MM.1S (cell line): ENCODE results near the gene SIPA1.

Experiments used
- DNase-seq: peaks from one replicate; pipeline ENCODE4 v3.0.0-alpha.2; 2015
- H2AFZ ChIP-seq: fragments of 300-600 bp; sonication (generic); 2 replicates; pipeline ENCODE4 v1.6.0; 2016; ENCODE audit warnings: antibody characterized with exemption, low read length
- H3F3A ChIP-seq: fragments of 300-600 bp; sonication (generic); 2 replicates; pipeline ENCODE4 v1.6.1; 2016; ENCODE audit warnings: mild to moderate bottlenecking, antibody characterized with exemption, low read length, moderate library complexity, mixed read lengths; ENCODE audit not compliant: insufficient read depth
- H3K27ac ChIP-seq: fragments of 300-600 bp; sonication (generic); 2 replicates; pipeline ENCODE4 v1.5.1; 2016; ENCODE audit warnings: mild to moderate bottlenecking, low read length
- H3K27me3 ChIP-seq: fragments of 300-600 bp; sonication (generic); replicated peaks from 2 replicates; pipeline ENCODE4 v1.6.0; 2016; ENCODE audit warnings: low read length; ENCODE audit not compliant: insufficient read depth
- H3K36me3 ChIP-seq: fragments of 300-600 bp; sonication (generic); replicated peaks from 2 replicates; pipeline ENCODE4 v1.6.1; 2016; ENCODE audit warnings: mild to moderate bottlenecking, low read length, mixed read lengths; ENCODE audit not compliant: insufficient read depth
- H3K4me1 ChIP-seq: fragments of 300-600 bp; sonication (generic); 2 replicates; pipeline ENCODE4 v1.6.1; 2016; ENCODE audit warnings: low read length, mixed read lengths
- H3K4me2 ChIP-seq: fragments of 300-600 bp; sonication (generic); 2 replicates; pipeline ENCODE4 v1.6.0; 2016; ENCODE audit warnings: low read depth, low read length
- H3K4me3 ChIP-seq: fragments of 300-600 bp; sonication (generic); 2 replicates; pipeline ENCODE4 v1.5.1; 2016; ENCODE audit warnings: low read length, mixed read lengths
- H3K79me2 ChIP-seq: fragments of 300-600 bp; sonication (generic); 2 replicates; pipeline ENCODE4 v1.6.1; 2016; ENCODE audit warnings: mixed run types, low read length, mixed read lengths
- H3K9ac ChIP-seq: fragments of 300-600 bp; sonication (generic); 2 replicates; pipeline ENCODE4 v1.6.1; 2016; ENCODE audit warnings: low read length, mixed read lengths
- H3K9me2 ChIP-seq: fragments of 300-600 bp; sonication (generic); replicated peaks from 2 replicates; pipeline ENCODE4 v1.6.1; 2016; ENCODE audit warnings: mild to moderate bottlenecking, low read length, mixed read lengths; ENCODE audit not compliant: insufficient read depth
- H3K9me3 ChIP-seq: fragments of 300-600 bp; sonication (generic); replicated peaks from 2 replicates; pipeline ENCODE4 v1.6.1; 2016; ENCODE audit warnings: mild to moderate bottlenecking, low read length, mixed read lengths; ENCODE audit not compliant: insufficient read depth
- H4K20me1 ChIP-seq: fragments of 300-600 bp; sonication (generic); 2 replicates; pipeline ENCODE4 v1.6.1; 2016; ENCODE audit warnings: mild to moderate bottlenecking, low read length, moderate library complexity, mixed read lengths; ENCODE audit not compliant: insufficient read depth
- EZH2 ChIP-seq: fragments of 300-600 bp; sonication (generic); optimal IDR thresholded peaks from 2 replicates; pipeline ENCODE3; 2017; ENCODE audit warnings: low read depth, mild to moderate bottlenecking, antibody characterized with exemption, low read length, mixed read lengths
- EZH2phosphoT487 ChIP-seq: fragments of 300-600 bp; sonication (generic); IDR thresholded peaks from 2 replicates; pipeline ENCODE4 v1.6.1; 2018; ENCODE audit warnings: antibody characterized with exemption, low read length
- TF ChIP-seq, protein P1 (sequence below): fragments of 300-600 bp; sonication (generic); IDR thresholded peaks from 2 replicates; pipeline ENCODE4 v1.5.1; 2016; ENCODE audit warnings: antibody characterized with exemption, low read length, mixed read lengths

Gene SIPA1

DNA sequence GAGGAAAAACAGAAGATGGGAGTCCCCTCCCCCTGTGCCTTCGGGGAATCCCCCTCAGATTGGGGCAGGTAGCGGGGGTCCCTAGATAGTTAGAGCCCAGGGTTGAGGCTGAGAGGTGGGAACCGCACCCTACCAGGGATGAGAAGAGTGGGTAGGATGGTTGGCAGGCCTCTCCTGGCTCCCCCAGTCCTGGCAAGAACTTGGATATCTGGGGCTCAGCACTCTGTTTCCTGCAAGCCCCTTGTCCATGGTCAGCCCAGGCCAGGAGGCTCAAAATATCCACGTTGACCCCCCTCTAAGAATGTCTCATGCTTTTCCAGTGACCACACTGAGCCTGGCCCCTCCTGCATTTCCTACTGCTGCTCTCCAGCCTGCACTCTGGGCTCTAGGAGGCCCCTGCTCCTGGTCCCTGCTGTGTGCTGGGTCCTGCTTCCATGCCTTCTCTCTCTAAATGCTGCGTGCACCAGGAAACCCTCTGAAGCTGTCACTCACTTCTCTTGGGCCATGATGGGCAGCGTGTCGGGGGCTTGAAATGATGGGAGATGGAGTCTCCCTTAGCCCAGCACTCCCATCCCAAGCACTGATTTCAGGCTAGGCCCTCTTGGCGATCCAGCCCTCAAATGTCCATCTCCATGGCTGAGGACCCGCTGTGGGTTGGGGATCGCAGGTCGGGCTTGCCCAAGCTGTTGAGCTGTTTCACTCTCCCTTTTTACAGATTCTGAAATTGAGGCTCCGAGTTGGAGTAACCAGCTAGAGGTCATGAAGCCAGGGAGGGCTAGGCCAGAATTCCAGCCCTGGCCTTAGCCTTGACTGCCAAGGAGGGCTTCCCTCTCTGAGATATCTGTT, 25.9 kb upstream of the SIPA1 start:
- no peaks in the 10 kb centered on the region for H3K27me3 ChIP-seq
- no peak overlapping the region for H3K9ac ChIP-seq
- H3K36me3 ChIP-seq, result no peaks in the 10 kb centered on the region
- H3K9me3 ChIP-seq, result no peaks in the 10 kb centered on the region
- no peak overlapping the region for H2AFZ ChIP-seq
- H3K4me3 ChIP-seq, result no peak overlapping the region
- no peak overlapping the region for H3K27ac ChIP-seq
- peaks cover 69% of the 10 kb centered on the region for H3K79me2 ChIP-seq
- 0 out of 2 replicates have a peak, but pooled peaks cover 5% of the 10 kb centered on the region for H3F3A ChIP-seq
- TF ChIP-seq, protein P1, sequence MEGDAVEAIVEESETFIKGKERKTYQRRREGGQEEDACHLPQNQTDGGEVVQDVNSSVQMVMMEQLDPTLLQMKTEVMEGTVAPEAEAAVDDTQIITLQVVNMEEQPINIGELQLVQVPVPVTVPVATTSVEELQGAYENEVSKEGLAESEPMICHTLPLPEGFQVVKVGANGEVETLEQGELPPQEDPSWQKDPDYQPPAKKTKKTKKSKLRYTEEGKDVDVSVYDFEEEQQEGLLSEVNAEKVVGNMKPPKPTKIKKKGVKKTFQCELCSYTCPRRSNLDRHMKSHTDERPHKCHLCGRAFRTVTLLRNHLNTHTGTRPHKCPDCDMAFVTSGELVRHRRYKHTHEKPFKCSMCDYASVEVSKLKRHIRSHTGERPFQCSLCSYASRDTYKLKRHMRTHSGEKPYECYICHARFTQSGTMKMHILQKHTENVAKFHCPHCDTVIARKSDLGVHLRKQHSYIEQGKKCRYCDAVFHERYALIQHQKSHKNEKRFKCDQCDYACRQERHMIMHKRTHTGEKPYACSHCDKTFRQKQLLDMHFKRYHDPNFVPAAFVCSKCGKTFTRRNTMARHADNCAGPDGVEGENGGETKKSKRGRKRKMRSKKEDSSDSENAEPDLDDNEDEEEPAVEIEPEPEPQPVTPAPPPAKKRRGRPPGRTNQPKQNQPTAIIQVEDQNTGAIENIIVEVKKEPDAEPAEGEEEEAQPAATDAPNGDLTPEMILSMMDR, result no peak
- TF ChIP-seq EZH2phosphoT487, result no peak
- no peak for TF ChIP-seq EZH2
- no peak for DNase-seq
- peaks cover 11% of the 10 kb centered on the region for H3K4me1 ChIP-seq
- no peaks in the 10 kb centered on the region for H4K20me1 ChIP-seq
- H3K9me2 ChIP-seq, result no peaks in the 10 kb centered on the region
- H3K4me2 ChIP-seq, result peak overlapping the region; percentile 92; the same call in 1 of the 2 replicates

DNA sequence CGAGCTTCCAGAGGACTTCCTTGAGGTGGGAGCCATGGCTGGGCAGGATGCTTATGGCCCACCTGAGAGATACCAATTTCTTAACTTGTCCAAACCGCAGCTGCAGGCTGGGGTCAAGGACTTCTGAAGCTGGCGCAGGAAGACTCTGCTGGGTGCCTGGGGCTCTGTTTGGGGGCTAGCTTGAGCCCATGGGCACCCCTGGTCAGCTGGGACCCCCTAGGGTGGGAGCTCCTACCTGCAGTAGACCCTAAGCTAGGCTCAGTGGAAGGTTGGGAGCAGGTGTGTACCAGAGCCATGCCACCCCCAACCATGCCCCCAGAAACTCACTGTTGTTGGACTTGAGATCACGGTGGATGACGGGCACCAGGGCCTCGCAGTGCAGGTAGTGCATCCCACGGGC, 25.2 kb upstream of the SIPA1 start:
- Histone ChIP-seq H3K4me3 (peak overlapping the region; percentile 65; the same call in 1 of the 2 replicates), H3K9ac (no peak overlapping the region; the same call in 1 of the 2 replicates), H4K20me1 (no peaks in the 10 kb centered on the region), H3K4me2 (peak overlapping the region; percentile 92), H3K36me3 (no peaks in the 10 kb centered on the region), H2AFZ (no peak overlapping the region), H3K27me3 (no peaks in the 10 kb centered on the region), H3K9me3 (no peaks in the 10 kb centered on the region), H3K27ac (no peak overlapping the region), H3K79me2 (peaks cover 76% of the 10 kb centered on the region), H3F3A (0 out of 2 replicates have a peak, but pooled peaks cover 5% of the 10 kb centered on the region), H3K4me1 (peaks cover 17% of the 10 kb centered on the region), H3K9me2 (no peaks in the 10 kb centered on the region)
- no peak for DNase-seq
- TF ChIP-seq EZH2phosphoT487 (no peak), EZH2 (no peak)
- TF ChIP-seq, protein P1, result no peak

DNA sequence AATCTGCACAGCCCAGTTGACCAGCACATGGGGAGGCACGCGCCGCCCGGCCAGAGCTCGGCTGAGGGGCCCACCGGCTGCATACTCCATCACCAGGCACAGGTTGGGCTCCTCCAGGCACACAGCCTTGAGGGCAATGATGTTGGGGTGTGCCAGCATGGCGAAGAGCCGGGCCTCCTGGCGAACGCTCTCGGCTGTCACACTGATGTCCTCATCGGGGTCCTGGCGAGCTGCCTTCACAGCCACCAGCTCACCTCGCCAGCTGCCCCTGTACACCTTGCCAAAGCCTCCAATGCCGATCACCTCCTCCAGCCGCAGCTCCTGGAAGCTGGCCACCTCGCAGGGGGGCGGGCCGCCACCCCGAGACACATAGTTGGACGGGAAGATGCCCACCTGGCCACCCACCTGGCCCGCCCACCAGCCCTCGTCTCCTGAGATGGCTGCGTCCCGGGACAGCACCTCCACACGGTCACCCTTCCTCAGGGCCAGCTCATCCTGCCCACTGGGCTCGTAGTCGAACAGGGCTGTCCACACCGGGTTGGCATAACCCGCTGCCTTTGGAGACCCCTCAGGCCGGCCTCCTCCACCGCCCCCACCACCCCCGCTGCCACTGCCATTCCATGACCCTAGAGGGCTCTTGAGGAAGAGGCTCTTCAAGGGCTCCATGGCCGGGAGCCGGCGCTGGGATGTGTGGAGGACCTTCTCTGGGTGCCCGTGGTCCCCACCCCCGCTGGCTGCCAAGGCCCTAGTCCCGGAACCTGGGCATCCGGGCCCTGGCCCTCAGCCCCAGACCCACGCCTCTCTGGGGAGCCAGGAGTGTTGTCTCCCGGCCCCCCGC, 24.6 kb upstream of the SIPA1 start:
- H3K9me3 ChIP-seq, result no peaks in the 10 kb centered on the region
- H3K4me1 ChIP-seq, result peaks cover 17% of the 10 kb centered on the region
- H3K27me3 ChIP-seq, result no peaks in the 10 kb centered on the region
- DNase-seq, result peak; percentile 20
- H2AFZ ChIP-seq, result peak overlapping the region; percentile 51
- peak overlapping the region; percentile 93 for H3K9ac ChIP-seq
- H4K20me1 ChIP-seq, result no peaks in the 10 kb centered on the region
- no peaks in the 10 kb centered on the region for H3K36me3 ChIP-seq
- no peak for TF ChIP-seq EZH2phosphoT487
- TF ChIP-seq, protein P1, result no peak
- TF ChIP-seq EZH2, result no peak
- peak overlapping the region; percentile 92 for H3K4me2 ChIP-seq
- no peaks in the 10 kb centered on the region for H3K9me2 ChIP-seq
- H3K27ac ChIP-seq, result peak overlapping the region; percentile 76; the same call in 1 of the 2 replicates
- 0 out of 2 replicates have a peak, but pooled peaks cover 5% of the 10 kb centered on the region for H3F3A ChIP-seq
- peak overlapping the region; percentile 65 for H3K4me3 ChIP-seq
- H3K79me2 ChIP-seq, result peaks cover 80% of the 10 kb centered on the region
